DOHH2 (cell line): ENCODE results near the gene ARID1B.

ENCODE experiments used
- H3F3A ChIP-seq: fragments of 200-600 bp; sonication (generic), shearing (Covaris generic); 2 replicates; pipeline ENCODE4 v1.6.0; 2016; ENCODE audit warnings: antibody characterized with exemption, mild to moderate bottlenecking; ENCODE audit not compliant: control insufficient read depth, insufficient read depth
- H3K27ac ChIP-seq: fragments of 200-600 bp; sonication (generic); 2 replicates; pipeline ENCODE4 v1.5.1; 2014; ENCODE audit warnings: low read depth, mild to moderate bottlenecking, low read length, moderate library complexity
- H3K27me3 ChIP-seq: fragments of 200-600 bp; sonication (generic); 2 replicates; pipeline ENCODE4 v1.6.1; 2014; ENCODE audit warnings: mild to moderate bottlenecking, low read length, mixed read lengths; ENCODE audit not compliant: control insufficient read depth
- H3K36me3 ChIP-seq: fragments of 200-600 bp; sonication (generic); 2 replicates; pipeline ENCODE4 v1.6.1; 2014; ENCODE audit warnings: mild to moderate bottlenecking, low read length, moderate library complexity, mixed read lengths; ENCODE audit not compliant: control insufficient read depth
- H3K4me1 ChIP-seq: fragments of 200-600 bp; sonication (generic); 2 replicates; pipeline ENCODE4 v1.6.1; 2014; ENCODE audit warnings: mild to moderate bottlenecking, low read length, mixed read lengths; ENCODE audit not compliant: control insufficient read depth
- H3K4me2 ChIP-seq: fragments of 200-600 bp; sonication (generic); 2 replicates; pipeline ENCODE4 v1.6.0; 2014; ENCODE audit warnings: mild to moderate bottlenecking, low read length, moderate library complexity
- H3K4me3 ChIP-seq: fragments of 200-600 bp; sonication (generic); 2 replicates; pipeline ENCODE4 v1.5.1; 2014; ENCODE audit warnings: mild to moderate bottlenecking, low read length, mixed read lengths
- H3K79me2 ChIP-seq: fragments of 200-600 bp; sonication (generic); 2 replicates; pipeline ENCODE4 v1.6.1; 2014; ENCODE audit warnings: mild to moderate bottlenecking, low read length, mixed read lengths; ENCODE audit not compliant: control insufficient read depth
- H3K9me2 ChIP-seq: fragments of 200-600 bp; sonication (generic); replicated peaks from 2 replicates; pipeline ENCODE4 v1.6.1; 2014; ENCODE audit warnings: mild to moderate bottlenecking, low read length, mixed read lengths; ENCODE audit not compliant: control insufficient read depth
- H3K9me3 ChIP-seq: fragments of 200-600 bp; sonication (generic); 2 replicates; pipeline ENCODE4 v1.6.1; 2014; ENCODE audit warnings: antibody characterized with exemption, low read length, mixed read lengths; ENCODE audit not compliant: control insufficient read depth, insufficient read depth
- H4K20me1 ChIP-seq: fragments of 200-600 bp; sonication (generic); 2 replicates; pipeline ENCODE4 v1.6.0; 2014; ENCODE audit warnings: low read depth, mild to moderate bottlenecking, antibody characterized with exemption, low read length, moderate library complexity; ENCODE audit not compliant: control insufficient read depth, insufficient read depth
- CTCF ChIP-seq: fragments of 200-600 bp; sonication (generic); IDR thresholded peaks from one replicate; pipeline ENCODE4 v1.5.1; 2014; ENCODE audit warnings: antibody characterized with exemption, mild to moderate bottlenecking, low read depth, low read length; ENCODE audit not compliant: poor library complexity, severe bottlenecking
- EZH2phosphoT487 ChIP-seq: fragments of 200-600 bp; sonication (generic); IDR thresholded peaks from 2 replicates; pipeline ENCODE4 v1.6.1; 2017; ENCODE audit warnings: borderline replicate concordance, mild to moderate bottlenecking, antibody characterized with exemption, low read length, moderate library complexity, mixed read lengths

Gene ARID1B

GRCh38 chr6:157113389-157113788 lies 336.2 kb downstream of the ARID1B start:
- Histone ChIP-seq H3K4me1 (no peaks in the 10 kb centered on the region), H3K9me2 (no peaks in the 10 kb centered on the region), H4K20me1 (no peaks in the 10 kb centered on the region), H3K36me3 (peaks cover 26% of the 10 kb centered on the region), H3K4me2 (no peak overlapping the region), H3K27me3 (no peaks in the 10 kb centered on the region), H3K9me3 (no peaks in the 10 kb centered on the region), H3K79me2 (peaks cover 4% of the 10 kb centered on the region; the same call in 1 of the 2 replicates), H3K27ac (no peak overlapping the region), H3F3A (peaks cover 1% of the 10 kb centered on the region), H3K4me3 (no peak overlapping the region)
- no peak for TF ChIP-seq EZH2phosphoT487
- no peak for TF ChIP-seq CTCF

GRCh38 chr6:157116426-157116825 lies 339.2 kb downstream of the ARID1B start:
- no peaks in the 10 kb centered on the region for H3K4me1 ChIP-seq
- no peaks in the 10 kb centered on the region for H3K9me2 ChIP-seq
- no peak overlapping the region for H3K27ac ChIP-seq
- H3K27me3 ChIP-seq: no peaks in the 10 kb centered on the region
- no peaks in the 10 kb centered on the region for H3K79me2 ChIP-seq
- no peak overlapping the region for H3K4me2 ChIP-seq
- no peaks in the 10 kb centered on the region for H3K9me3 ChIP-seq
- H3K36me3 ChIP-seq: peaks cover 25% of the 10 kb centered on the region
- H3K4me3 ChIP-seq: no peak overlapping the region
- H3F3A ChIP-seq: peaks cover 2% of the 10 kb centered on the region
- TF ChIP-seq CTCF (no peak), EZH2phosphoT487 (no peak)
- peaks cover 6% of the 10 kb centered on the region; the same call in 1 of the 2 replicates for H4K20me1 ChIP-seq

GRCh38 chr6:157117431-157118095 lies 340.4 kb downstream of the ARID1B start:
- Histone ChIP-seq H3K4me2 (no peak overlapping the region), H3K9me3 (no peaks in the 10 kb centered on the region), H3K27me3 (no peaks in the 10 kb centered on the region), H3K9me2 (no peaks in the 10 kb centered on the region), H3F3A (peaks cover 2% of the 10 kb centered on the region), H3K36me3 (peaks cover 25% of the 10 kb centered on the region), H3K4me1 (no peaks in the 10 kb centered on the region), H3K4me3 (no peak overlapping the region), H3K27ac (no peak overlapping the region), H3K79me2 (no peaks in the 10 kb centered on the region), H4K20me1 (peaks cover 6% of the 10 kb centered on the region; the same call in 1 of the 2 replicates)
- no peak for TF ChIP-seq EZH2phosphoT487
- TF ChIP-seq CTCF: no peak
